ENCODE results near the gene SYTL5.

- TF ChIP-seq CTCF (conservative IDR thresholded peaks at IDR 0.05; ENCODE audit: low read depth in 2 of 2) (no peak), JUNB (IDR thresholded peaks at IDR 0.05; ENCODE audit: unreplicated experiment) (no peak), EZH2phosphoT487 (IDR thresholded peaks at IDR 0.05; ENCODE audit: unreplicated experiment) (no peak), CREB1 (CRISPR knock-in tag; IDR thresholded peaks at IDR 0.05; ENCODE audit: low read depth) (no peak), NANOG (IDR thresholded peaks at IDR 0.05; ENCODE audit: borderline replicate concordance) (no peak), EZH2 (IDR thresholded peaks at IDR 0.05; ENCODE audit: low read depth, unreplicated experiment) (no peak), POLR2AphosphoS5 (IDR thresholded peaks at IDR 0.05; ENCODE audit: low read depth) (no peak), ZNF331 (CRISPR knock-in tag; IDR thresholded peaks at IDR 0.05; ENCODE audit: low read depth) (no peak), ETS1 (IDR thresholded peaks at IDR 0.05) (no peak)
Measured at GRCh38 chrX:37984880-37985279, 21.5 kb upstream of the SYTL5 start.

Data from GM23338 (cell line).